Bronchial epithelial cell (primary cell): ENCODE results near the gene CNTNAP2. TPM values are rescaled to one million over a fixed set of nuclear protein-coding genes. Genes with fewer than 3 reads are reported as not detected.
A peak's percentile ranks its signal among the peaks of the same experiment; 100 is the strongest.

Experiments used
- DNase-seq: peaks from one replicate; pipeline ENCODE4 v3.0.0-alpha.2; 2010; ENCODE audit warnings: low read depth
- FAIRE-seq: peaks from 2 replicates; lab custom pipeline; 2011; peaks lifted over from hg19 to GRCh38; lab: Jason Lieb, UNC
- H3K27me3 ChIP-seq: 2 replicates; pipeline ENCODE4 v1.5.1; 2011; ENCODE audit warnings: low read length; ENCODE audit not compliant: control insufficient read depth, insufficient read depth
- H3K36me3 ChIP-seq: 2 replicates; pipeline ENCODE4 v1.5.1; 2011; ENCODE audit warnings: low read length; ENCODE audit not compliant: control insufficient read depth, insufficient read depth
- H3K4me3 ChIP-seq: 2 replicates; pipeline ENCODE4 v1.5.1; 2011; ENCODE audit warnings: mild to moderate bottlenecking, low read depth, low read length, control low read depth
- CTCF ChIP-seq: IDR thresholded peaks from 2 replicates; pipeline ENCODE4 v1.5.1; 2011; ENCODE audit warnings: mild to moderate bottlenecking, moderate library complexity, low read length, control low read depth, inconsistent platforms; ENCODE audit not compliant: insufficient read depth, severe bottlenecking
- total RNA-seq: library from RNA; depleted of rRNA; stranded (reverse); fragments of >200 nt; gene quantifications from 2 replicates; pipeline ENCODE4 v1.2.1, GENCODE V29; 2014

Gene CNTNAP2
- total RNA-seq, 1 donor from 2014 or later: 0.26 TPM

GRCh38 chr7:148337246-148337965 is 2220.8 kb downstream of the CNTNAP2 start:
- no peak for TF ChIP-seq CTCF
- FAIRE-seq: no peak
- Histone ChIP-seq H3K27me3 (no peaks in the 10 kb centered on the region), H3K36me3 (no peaks in the 10 kb centered on the region), H3K4me3 (no peak overlapping the region)
- peak; percentile 58 for DNase-seq

GRCh38 chr7:148337995-148338747 is 2221.6 kb downstream of the CNTNAP2 start:
- H3K27me3 ChIP-seq: no peaks in the 10 kb centered on the region
- DNase-seq: no peak

GRCh38 chr7:148340438-148341280 is 2224.1 kb downstream of the CNTNAP2 start:
- no peak for DNase-seq
- no peaks in the 10 kb centered on the region for H3K27me3 ChIP-seq
- no peak for FAIRE-seq
- H3K4me3 ChIP-seq: no peak overlapping the region
- no peak for TF ChIP-seq CTCF
- no peaks in the 10 kb centered on the region for H3K36me3 ChIP-seq

More at GRCh38 chr7:148337995-148338747, 2221.6 kb downstream of the CNTNAP2 start:
- no peak for TF ChIP-seq CTCF
- FAIRE-seq: no peak
- no peaks in the 10 kb centered on the region for H3K36me3 ChIP-seq
- no peak overlapping the region for H3K4me3 ChIP-seq

- Histone ChIP-seq H3K36me3 (no peaks in the 10 kb centered on the region), H3K4me3 (no peak overlapping the region), H3K27me3 (no peaks in the 10 kb centered on the region)
- no peak for DNase-seq
- no peak for FAIRE-seq
- TF ChIP-seq CTCF: no peak
Measured at GRCh38 chr7:148344406-148344805, 2227.8 kb downstream of the CNTNAP2 start.

- H3K36me3 ChIP-seq: no peaks in the 10 kb centered on the region
- no peak for TF ChIP-seq CTCF
- DNase-seq (no peak), FAIRE-seq (no peak)
- no peaks in the 10 kb centered on the region for H3K27me3 ChIP-seq
- H3K4me3 ChIP-seq: no peak overlapping the region
Measured at GRCh38 chr7:148347981-148348380, 2231.4 kb downstream of the CNTNAP2 start.
